Transverse colon (tissue), 4 donors: ENCODE results near the gene CDC42. TPM values are rescaled to one million over a fixed set of nuclear protein-coding genes. Genes with fewer than 3 reads are reported as not detected.
A peak's percentile ranks its signal among the peaks of the same experiment; 100 is the strongest.

Source experiments
- DNase-seq: peaks from one replicate; pipeline ENCODE4 v3.0.0-alpha.2; 2019
- H3K27ac ChIP-seq, 4 donors: fragments of 200-600 bp; sonication (generic); 2 replicates each; pipeline ENCODE4 v1.5.1; 2016 to 2018; ENCODE audit warnings: inconsistent platforms in 4 of 4
- H3K27me3 ChIP-seq: fragments of 200-600 bp; sonication (generic); 2 replicates; pipeline ENCODE4 v1.5.1; 2017; ENCODE audit warnings: inconsistent platforms
- H3K36me3 ChIP-seq, 4 donors: fragments of 200-600 bp; sonication (generic); 2 replicates each; pipeline ENCODE4 v1.5.1; 2017 to 2019; ENCODE audit warnings: inconsistent platforms in 4 of 4
- H3K4me1 ChIP-seq, 4 donors: fragments of 200-600 bp; sonication (generic); 2 replicates each; pipeline ENCODE4 v1.5.1; 2017 to 2020; ENCODE audit warnings: inconsistent platforms in 4 of 4
- H3K4me3 ChIP-seq, 4 donors: fragments of 200-600 bp; sonication (generic); 1 replicate in 1 of 4; 2 replicates in 3 of 4; pipeline versions ENCODE4 v1.5.1 to v1.6.1; 2017 to 2019; ENCODE audit warnings: inconsistent platforms in 4 of 4
- H3K9me3 ChIP-seq, 2 donors: fragments of 200-600 bp; sonication (generic); 2 replicates each; pipeline ENCODE4 v1.5.1; 2017 to 2019; ENCODE audit warnings: inconsistent platforms in 2 of 2
- CTCF ChIP-seq, 5 experiments: fragments of 200-600 bp in 3 of 5; fragments of 450-650 bp in 2 of 5; sonication (generic) in 3 of 5; IDR thresholded peaks; 1 replicate in 2 of 5; 2 replicates in 3 of 5; pipeline ENCODE4 v1.5.1; 2016 to 2017; ENCODE audit warnings: antibody characterized with exemption in 5 of 5, inconsistent platforms in 3 of 5, mild to moderate bottlenecking in 2 of 5, moderate library complexity in 1 of 5
- EP300 ChIP-seq: sonication (generic); formaldehyde crosslinking; IDR thresholded peaks from one replicate; pipeline ENCODE4 v1.6.1; 2017; ENCODE audit warnings: antibody characterized with exemption, low read depth
- POLR2A ChIP-seq: fragments of 450-650 bp; IDR thresholded peaks from one replicate; pipeline ENCODE4 v1.6.1; 2016; ENCODE audit warnings: antibody characterized with exemption, mild to moderate bottlenecking, moderate library complexity
- POLR2AphosphoS5 ChIP-seq, 3 donors: sonication (generic); formaldehyde crosslinking; IDR thresholded peaks; one replicate each; pipeline ENCODE4 v1.6.1; 2016; ENCODE audit warnings: antibody characterized with exemption in 3 of 3
- WGBS, 2 donors: methylation state at CpG; one replicate each; pipeline ENCODE4 v1.1.5; 2018; ENCODE audit warnings: low coverage in 1 of 2; 5-methylcytosine and 5-hydroxymethylcytosine counted together
- in situ Hi-C, 4 donors: fragments of 200-750 bp; cut with MboI; loops; one replicate each; pipeline versions ENCODE4 v1.15.0 to v1.15.1; 2017; ENCODE audit warnings: low sequenced_read_pairs in 3 of 4, low pct_ligation_motif_present in 1 of 4, low pct_unique_long_range_greater_than_20kb in 1 of 4
- intact Hi-C: fragments of 100-400 bp; cut with DNase I; formaldehyde crosslinking; loops from one replicate; pipeline ENCODE4 v1.15.1; 2023; ENCODE audit warnings: low total_unique reads
- total RNA-seq, 4 donors: library from RNA; depleted of rRNA; stranded (reverse); fragments of >200 nt; gene quantifications; one replicate each; pipeline ENCODE4 v1.1.0, GENCODE V29; 2016

Gene CDC42
- total RNA-seq, 4 donors from 2014 or later = 140 to 245 (median 174) TPM

- intact Hi-C loops = no loop called here
- Histone ChIP-seq H3K27me3 (no peaks in the 10 kb centered on the region), H3K4me1 (peaks cover 12 to 44% (median 19%) of the 10 kb centered on the region in 4 donors), H3K36me3 (peaks cover 0 to 1% (median 0%) of the 10 kb centered on the region in 4 donors), H3K9me3 (no peaks in the 10 kb centered on the region), H3K4me3 (no peak overlapping the region), H3K27ac (no peak overlapping the region)
- WGBS, 2 donors = 80 to 91% methylated on average over 5 to 6 of the region's 6 CpGs
- TF ChIP-seq EP300 = no peak
- TF ChIP-seq POLR2AphosphoS5 (IDR thresholded peaks at IDR 0.05) = no peak
- no peak for TF ChIP-seq CTCF (IDR thresholded peaks at IDR 0.05)
- no peak for TF ChIP-seq POLR2A
- in situ Hi-C loops = no loop called here
- DNase-seq = no peak
Measured at GRCh38 chr1:22104094-22104493, 51.6 kb downstream of the CDC42 start.

GRCh38 chr1:22104865-22105437 is 52.4 kb downstream of the CDC42 start:
- H3K4me1 ChIP-seq = peaks cover 12 to 47% (median 21%) of the 10 kb centered on the region in 4 donors
- intact Hi-C loops (no loop called here), in situ Hi-C loops (no loop called here)
- WGBS, 2 donors = 60 to 71% methylated on average over 4 to 6 of the region's 6 CpGs
- no peak overlapping the region for H3K27ac ChIP-seq
- H3K27me3 ChIP-seq = no peaks in the 10 kb centered on the region
- DNase-seq = no peak
- TF ChIP-seq EP300 (no peak), POLR2AphosphoS5 (IDR thresholded peaks at IDR 0.05) (no peak), POLR2A (no peak), CTCF (IDR thresholded peaks at IDR 0.05) (no peak)
- H3K4me3 ChIP-seq = no peak overlapping the region
- peaks cover 0 to 1% (median 0%) of the 10 kb centered on the region in 4 donors for H3K36me3 ChIP-seq
- no peaks in the 10 kb centered on the region for H3K9me3 ChIP-seq

- peaks cover 0 to 1% (median 0%) of the 10 kb centered on the region in 4 donors for H3K36me3 ChIP-seq
- in situ Hi-C loops (no loop called here), intact Hi-C loops (no loop called here)
- 44 to 57% methylated on average over 1 to 5 of the region's 5 CpGs for WGBS, 2 donors
- TF ChIP-seq POLR2AphosphoS5 (IDR thresholded peaks at IDR 0.05) (no peak), CTCF (IDR thresholded peaks at IDR 0.05) (peak; percentile 77 to 86 (median 81))
- H3K27me3 ChIP-seq = no peaks in the 10 kb centered on the region
- H3K27ac ChIP-seq = no peak overlapping the region
- H3K4me1 ChIP-seq = peaks cover 12 to 46% (median 18%) of the 10 kb centered on the region in 4 donors
- DNase-seq = no peak
- no peak overlapping the region for H3K4me3 ChIP-seq
- H3K9me3 ChIP-seq = no peaks in the 10 kb centered on the region
Measured at GRCh38 chr1:22105611-22106207, 53.2 kb downstream of the CDC42 start.

GRCh38 chr1:22107126-22107525 is 54.6 kb downstream of the CDC42 start:
- H3K4me3 ChIP-seq = no peak overlapping the region
- intact Hi-C loops (no loop called here), in situ Hi-C loops (no loop called here)
- H3K27ac ChIP-seq = no peak overlapping the region
- no peak for DNase-seq
- peaks cover 0 to 1% (median 0%) of the 10 kb centered on the region in 4 donors for H3K36me3 ChIP-seq
- peaks cover 16 to 45% (median 24%) of the 10 kb centered on the region in 4 donors for H3K4me1 ChIP-seq
- TF ChIP-seq CTCF (IDR thresholded peaks at IDR 0.05) = no peak
- no peaks in the 10 kb centered on the region for H3K27me3 ChIP-seq
- 89 to 90% methylated on average over 4 to 5 of the region's 5 CpGs for WGBS, 2 donors
- no peaks in the 10 kb centered on the region for H3K9me3 ChIP-seq
